Vagina (tissue), 2 donors: ENCODE results near the gene MBP. TPM values are rescaled to one million over a fixed set of nuclear protein-coding genes. Genes with fewer than 3 reads are reported as not detected.
A peak's percentile ranks its signal among the peaks of the same experiment; 100 is the strongest.

ENCODE experiments used
- DNase-seq, 2 donors: peaks; one replicate each; pipeline ENCODE4 v3.0.0-alpha.2; 2017; ENCODE audit errors: extremely low spot score in 2 of 2
- H3K27ac ChIP-seq: fragments of 200-600 bp; sonication (generic); one replicate; pipeline ENCODE4 v1.5.1; 2019
- H3K27me3 ChIP-seq: fragments of 200-600 bp; sonication (generic); one replicate; pipeline ENCODE4 v1.5.1; 2019
- H3K36me3 ChIP-seq, 2 donors: fragments of 200-600 bp; sonication (generic); one replicate each; pipeline ENCODE4 v1.5.1; 2017 to 2019
- H3K4me1 ChIP-seq: fragments of 200-600 bp; sonication (generic); one replicate; pipeline ENCODE4 v1.5.1; 2019
- H3K4me3 ChIP-seq, 2 donors: fragments of 200-600 bp; sonication (generic); 1 replicate in 1 of 2; 2 replicates in 1 of 2; pipeline ENCODE4 v1.5.1; 2016 to 2019
- H3K9me3 ChIP-seq: fragments of 200-600 bp; sonication (generic); one replicate; pipeline ENCODE4 v1.5.1; 2019
- CTCF ChIP-seq, 3 experiments: fragments of 450-650 bp in 2 of 3; fragments of 200-600 bp in 1 of 3; sonication (generic) in 1 of 3; IDR thresholded peaks; one replicate each; pipeline ENCODE4 v1.5.1; 2017 to 2019; ENCODE audit warnings: antibody characterized with exemption in 3 of 3, mild to moderate bottlenecking in 2 of 3, moderate library complexity in 2 of 3
- POLR2A ChIP-seq, 2 donors: fragments of 450-650 bp; IDR thresholded peaks; one replicate each; pipeline ENCODE4 v1.6.1; 2017; ENCODE audit warnings: antibody characterized with exemption in 2 of 2, mild to moderate bottlenecking in 2 of 2, moderate library complexity in 2 of 2
- POLR2AphosphoS5 ChIP-seq, 2 donors: sonication (generic); formaldehyde crosslinking; IDR thresholded peaks; one replicate each; pipeline ENCODE4 v1.9.0; 2017; ENCODE audit warnings: antibody characterized with exemption in 2 of 2, mild to moderate bottlenecking in 2 of 2, low read depth in 1 of 2; ENCODE audit not compliant: insufficient read depth in 1 of 2
- intact Hi-C: fragments of 100-400 bp; cut with DNase I; formaldehyde crosslinking; loops from one replicate; pipeline ENCODE4 v1.15.1; 2023
- total RNA-seq: library from RNA; depleted of rRNA; stranded (reverse); fragments of >200 nt; gene quantifications from one replicate; pipeline ENCODE4 v1.2.3, GENCODE V29; 2016

Gene MBP
- total RNA-seq, 1 donor from 2014 or later: 33.6 TPM

GRCh38 chr18:77139619-77140018 is 7.0 kb upstream of the MBP start:
- Histone ChIP-seq H3K27me3 (no peaks in the 10 kb centered on the region), H3K9me3 (no peaks in the 10 kb centered on the region), H3K4me3 (no peak overlapping the region), H3K36me3 (no peaks in the 10 kb centered on the region), H3K27ac (no peak overlapping the region), H3K4me1 (peaks cover 7% of the 10 kb centered on the region)
- intact Hi-C loops: no loop called here
- DNase-seq: no peak
- TF ChIP-seq CTCF (IDR thresholded peaks at IDR 0.05) (no peak), POLR2A (IDR thresholded peaks at IDR 0.05) (no peak), POLR2AphosphoS5 (IDR thresholded peaks at IDR 0.05; ENCODE audit: insufficient read depth in 1 of 2, low read depth in 1 of 2) (no peak)

- Histone ChIP-seq H3K27ac (no peak overlapping the region), H3K9me3 (no peaks in the 10 kb centered on the region), H3K4me3 (no peak overlapping the region), H3K36me3 (no peaks in the 10 kb centered on the region), H3K27me3 (no peaks in the 10 kb centered on the region), H3K4me1 (peaks cover 18% of the 10 kb centered on the region)
- DNase-seq: no peak
- TF ChIP-seq CTCF (IDR thresholded peaks at IDR 0.05) (no peak), POLR2A (IDR thresholded peaks at IDR 0.05) (no peak), POLR2AphosphoS5 (IDR thresholded peaks at IDR 0.05; ENCODE audit: insufficient read depth in 1 of 2, low read depth in 1 of 2) (no peak)
- intact Hi-C loops: no loop called here
Measured at GRCh38 chr18:77138270-77138669, 5.7 kb upstream of the MBP start.

- TF ChIP-seq CTCF (IDR thresholded peaks at IDR 0.05) (no peak), POLR2AphosphoS5 (IDR thresholded peaks at IDR 0.05; ENCODE audit: insufficient read depth in 1 of 2, low read depth in 1 of 2) (no peak), POLR2A (IDR thresholded peaks at IDR 0.05) (no peak)
- no peaks in the 10 kb centered on the region for H3K9me3 ChIP-seq
- DNase-seq: no peak
- intact Hi-C loops: no loop called here
- H3K4me3 ChIP-seq: no peak overlapping the region
- no peaks in the 10 kb centered on the region for H3K36me3 ChIP-seq
- H3K27me3 ChIP-seq: no peaks in the 10 kb centered on the region
- no peak overlapping the region for H3K27ac ChIP-seq
- H3K4me1 ChIP-seq: peaks cover 22% of the 10 kb centered on the region
Measured at GRCh38 chr18:77137851-77138250, 5.3 kb upstream of the MBP start.

GRCh38 chr18:77136871-77137665 is 4.5 kb upstream of the MBP start:
- H3K27ac ChIP-seq: no peak overlapping the region
- no peak for TF ChIP-seq CTCF (IDR thresholded peaks at IDR 0.05)
- no peak for TF ChIP-seq POLR2A (IDR thresholded peaks at IDR 0.05)
- no peak for TF ChIP-seq POLR2AphosphoS5 (IDR thresholded peaks at IDR 0.05; ENCODE audit: insufficient read depth in 1 of 2, low read depth in 1 of 2)
- no peaks in the 10 kb centered on the region for H3K27me3 ChIP-seq
- H3K36me3 ChIP-seq: no peaks in the 10 kb centered on the region
- peaks cover 23% of the 10 kb centered on the region for H3K4me1 ChIP-seq
- no peak for DNase-seq
- H3K9me3 ChIP-seq: no peaks in the 10 kb centered on the region
- intact Hi-C loops: no loop called here
- H3K4me3 ChIP-seq: no peak overlapping the region

- H3K27ac ChIP-seq: no peak overlapping the region
Measured at GRCh38 chr18:77136076-77136718, 3.6 kb upstream of the MBP start.

More at GRCh38 chr18:77136076-77136718, 3.6 kb upstream of the MBP start:
- intact Hi-C loops: no loop called here
- no peak for TF ChIP-seq CTCF (IDR thresholded peaks at IDR 0.05)
- TF ChIP-seq POLR2A (IDR thresholded peaks at IDR 0.05): no peak
- TF ChIP-seq POLR2AphosphoS5 (IDR thresholded peaks at IDR 0.05; ENCODE audit: insufficient read depth in 1 of 2, low read depth in 1 of 2): no peak
- no peaks in the 10 kb centered on the region for H3K9me3 ChIP-seq
- peak in 1 of 2 donors; percentile 82 for DNase-seq
- no peaks in the 10 kb centered on the region for H3K36me3 ChIP-seq
- H3K27me3 ChIP-seq: no peaks in the 10 kb centered on the region
- no peak overlapping the region for H3K4me3 ChIP-seq
- H3K4me1 ChIP-seq: peaks cover 28% of the 10 kb centered on the region
